OCI-M1 (cell line): ENCODE data around the gene RALGPS2.
"Not testable (repeated sequence)": the region's sequence is repeated elsewhere in the genome, so short reads cannot be mapped to it uniquely, and the experiment has no call there.

Source experiments
- DNase-seq: peaks from one replicate; lab custom pipeline; 2025; lab: John Stamatoyannopoulos, UW

RALGPS2 gene

GRCh38 chr1:178942285-178943198 lies 217.5 kb downstream of the RALGPS2 start:
- peak; percentile 45 for DNase-seq

- no peak for DNase-seq
Observed at GRCh38 chr1:178944729-178945128, 219.7 kb downstream of the RALGPS2 start.

GRCh38 chr1:178945763-178946266 lies 220.8 kb downstream of the RALGPS2 start:
- DNase-seq: no peak

DNA sequence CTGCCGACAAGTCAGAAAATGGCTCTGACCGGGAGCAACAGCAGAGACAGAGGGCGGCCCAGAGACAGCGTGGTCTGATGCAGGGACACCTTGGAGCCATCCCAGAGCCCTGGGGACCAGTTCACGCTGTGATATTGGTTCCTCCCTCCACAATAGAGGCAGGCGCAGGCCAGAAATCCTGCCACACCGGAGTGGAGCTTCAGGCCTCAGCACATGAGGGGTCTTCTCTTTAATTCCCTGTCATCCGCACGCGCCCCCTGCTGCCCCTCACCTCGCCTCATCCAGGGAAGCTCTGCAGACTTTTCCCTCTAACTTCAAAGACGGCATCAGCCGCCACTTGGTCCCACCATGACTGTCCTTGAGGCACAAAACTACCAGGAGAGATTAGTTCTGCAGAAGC lies 221.4 kb downstream of the RALGPS2 start:
- DNase-seq: no peak

DNA sequence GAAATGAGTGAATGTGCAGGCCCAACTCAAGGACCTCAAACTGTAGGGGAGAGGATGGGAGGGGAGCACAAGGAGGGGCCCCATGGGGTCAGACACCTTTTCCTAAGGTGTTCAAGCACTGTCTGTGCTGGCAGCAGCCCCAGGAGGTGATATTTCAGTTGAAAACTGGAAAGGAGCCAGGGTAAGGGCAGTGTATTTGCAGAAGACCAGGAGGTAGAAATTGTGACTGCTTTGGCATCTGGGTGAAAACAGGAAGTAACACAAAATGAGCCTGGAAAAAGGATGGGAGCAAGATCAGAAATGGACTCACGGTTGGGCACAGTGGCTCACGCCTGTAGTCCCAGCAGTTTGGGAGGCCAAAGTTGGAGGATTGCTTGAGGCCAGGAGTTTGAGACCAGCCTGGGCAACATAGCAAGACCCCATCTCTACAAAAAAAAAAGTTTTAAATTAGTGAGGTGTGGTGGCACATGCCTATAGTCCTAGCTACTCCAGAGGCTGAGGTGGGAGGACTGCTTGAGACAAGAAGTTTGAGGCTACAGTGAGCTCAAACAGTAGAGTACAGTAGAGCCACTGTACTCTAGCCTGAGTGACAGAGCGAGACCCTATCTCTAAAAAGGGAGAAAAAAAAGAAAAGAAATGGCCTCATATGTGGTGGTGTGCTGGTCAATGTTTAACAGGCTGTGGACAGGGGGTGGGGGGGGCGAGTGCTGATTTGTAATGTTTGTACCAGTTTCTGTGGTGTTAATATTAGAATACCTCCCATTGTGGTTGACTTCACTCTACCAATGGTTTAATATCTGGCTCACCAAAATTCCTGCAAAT lies 222.0 kb downstream of the RALGPS2 start:
- no peak for DNase-seq

- no peak for DNase-seq
Observed at GRCh38 chr1:178947677-178947981, 222.6 kb downstream of the RALGPS2 start.

- no peak for DNase-seq
Observed at GRCh38 chr1:178948676-178949075, 223.6 kb downstream of the RALGPS2 start.

DNA sequence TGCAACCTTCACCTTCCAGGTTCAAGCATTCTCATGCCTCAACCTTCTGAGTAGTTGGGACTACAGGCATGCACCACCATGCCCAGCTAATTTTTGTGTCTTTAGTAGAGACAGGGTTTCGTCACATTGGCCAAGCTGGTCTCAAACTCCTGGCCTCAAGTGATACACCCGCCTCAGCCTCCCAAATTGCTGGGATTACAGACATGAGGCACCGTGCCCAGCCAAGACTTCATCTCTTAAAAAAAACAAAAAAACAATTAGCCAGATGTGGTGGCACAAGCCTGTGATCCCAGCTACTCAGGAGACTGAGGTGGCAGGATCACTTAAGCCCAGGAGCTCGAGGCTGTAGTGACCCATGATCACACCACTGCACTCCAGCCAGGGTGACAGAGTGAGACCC lies 224.8 kb downstream of the RALGPS2 start:
- not testable (repeated sequence) for DNase-seq

GRCh38 chr1:178951600-178951999 lies 226.6 kb downstream of the RALGPS2 start:
- DNase-seq: no peak

DNA sequence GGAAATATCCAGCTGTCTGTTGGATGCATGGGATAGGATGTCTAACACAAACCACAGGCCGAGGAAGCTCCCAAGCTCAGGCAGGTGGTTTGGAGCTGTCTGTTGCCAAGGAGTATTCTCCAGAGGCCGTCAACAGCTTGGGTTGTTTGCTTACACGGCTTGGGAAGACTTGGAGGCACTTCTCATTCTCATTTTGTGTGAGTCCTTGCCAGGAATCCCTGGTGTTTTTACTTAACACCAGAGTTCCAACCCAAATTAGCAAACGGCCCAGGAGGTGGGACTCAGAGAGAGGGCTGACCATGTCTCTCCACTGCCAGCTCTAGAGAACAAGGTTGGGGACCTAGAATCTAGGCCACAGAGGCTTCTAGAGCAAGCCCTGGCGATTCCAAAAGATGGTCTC lies 228.0 kb downstream of the RALGPS2 start:
- DNase-seq: no peak

DNA sequence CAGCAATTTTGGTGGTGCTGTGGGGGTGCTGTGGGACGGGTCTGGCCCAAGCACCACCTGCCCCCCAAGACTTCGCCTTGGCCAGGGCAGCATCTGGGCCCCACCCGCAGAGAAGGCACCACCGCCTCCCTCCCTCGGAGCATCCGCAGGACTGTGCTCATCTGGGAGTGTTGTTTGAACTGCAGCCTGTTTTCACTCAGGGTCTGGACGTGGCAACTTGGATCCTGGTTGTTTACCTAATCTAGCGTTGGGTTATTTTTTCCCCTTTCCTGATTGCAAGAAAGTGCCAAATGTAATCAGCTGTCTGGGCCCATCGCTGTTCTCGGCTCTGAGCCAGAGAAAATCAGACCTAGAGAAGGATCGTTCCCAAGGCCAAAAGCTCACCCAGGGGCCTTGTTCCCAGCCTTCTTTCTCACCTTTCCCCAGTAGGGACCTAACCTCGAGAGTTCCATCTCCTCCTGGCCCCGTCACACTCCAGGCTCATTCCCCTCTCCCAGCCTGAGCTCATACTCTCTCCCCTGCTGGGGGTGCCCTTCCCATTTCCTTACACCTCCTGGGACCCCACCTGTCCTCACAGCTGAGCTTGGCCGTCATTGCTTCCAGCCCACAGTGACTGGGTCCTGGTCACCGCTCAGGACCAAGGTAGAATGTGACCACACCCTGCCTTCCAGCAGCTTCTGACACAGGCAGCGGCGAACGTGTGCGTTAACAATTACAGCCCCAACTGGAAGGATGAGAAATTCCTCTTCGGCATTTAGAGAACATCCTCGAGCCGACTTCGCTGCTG lies 228.7 kb downstream of the RALGPS2 start:
- no peak for DNase-seq

GRCh38 chr1:178954325-178954690 lies 229.3 kb downstream of the RALGPS2 start:
- no peak for DNase-seq

GRCh38 chr1:178954937-178955336 lies 229.9 kb downstream of the RALGPS2 start:
- no peak for DNase-seq

GRCh38 chr1:178955391-178955954 lies 230.4 kb downstream of the RALGPS2 start:
- no peak for DNase-seq

GRCh38 chr1:178958491-178958890 lies 233.4 kb downstream of the RALGPS2 start:
- DNase-seq: no peak

DNA sequence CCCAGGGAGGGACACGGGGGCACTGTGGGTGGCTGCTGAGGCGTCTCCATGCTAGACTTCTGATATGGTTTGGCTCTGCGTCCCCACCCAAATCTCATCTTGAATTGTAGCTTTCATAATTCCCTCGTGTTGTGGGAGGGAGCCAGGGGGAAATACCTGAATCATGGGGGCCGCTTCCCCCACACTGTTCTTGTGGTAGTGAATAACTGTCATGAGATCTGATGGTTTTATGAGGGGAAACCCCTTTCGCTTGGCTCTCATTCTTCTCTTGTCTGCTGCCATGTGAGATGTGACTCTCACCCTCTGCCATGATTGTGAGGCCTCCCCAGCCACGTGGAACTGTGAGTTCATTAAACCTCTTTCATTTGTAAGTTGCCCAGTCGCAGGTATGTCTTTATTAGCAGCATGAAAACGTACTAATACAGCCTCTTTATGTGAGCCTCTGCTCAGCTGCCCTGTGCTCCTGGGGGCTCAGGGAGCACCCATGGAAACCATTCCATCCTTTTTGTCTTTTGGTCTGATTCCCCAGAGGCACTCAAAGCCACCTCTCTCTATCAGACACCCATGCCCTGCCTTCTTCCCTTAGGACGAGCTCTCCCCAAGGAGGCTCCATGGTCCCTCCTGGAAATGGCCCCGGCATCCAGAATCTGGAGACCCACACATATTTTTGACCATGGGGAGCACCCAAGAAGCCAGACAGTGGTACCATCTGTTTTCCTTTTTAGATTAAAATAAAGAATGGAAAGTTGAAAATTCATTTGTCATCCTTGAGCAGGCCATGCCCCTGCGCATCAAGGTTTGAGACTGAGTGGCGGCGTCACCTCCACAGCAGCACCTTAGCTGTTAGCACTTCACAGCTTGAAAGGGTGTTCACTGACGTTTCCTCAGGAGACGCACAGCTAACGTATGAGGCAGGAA lies 234.8 kb downstream of the RALGPS2 start:
- no peak for DNase-seq

DNA sequence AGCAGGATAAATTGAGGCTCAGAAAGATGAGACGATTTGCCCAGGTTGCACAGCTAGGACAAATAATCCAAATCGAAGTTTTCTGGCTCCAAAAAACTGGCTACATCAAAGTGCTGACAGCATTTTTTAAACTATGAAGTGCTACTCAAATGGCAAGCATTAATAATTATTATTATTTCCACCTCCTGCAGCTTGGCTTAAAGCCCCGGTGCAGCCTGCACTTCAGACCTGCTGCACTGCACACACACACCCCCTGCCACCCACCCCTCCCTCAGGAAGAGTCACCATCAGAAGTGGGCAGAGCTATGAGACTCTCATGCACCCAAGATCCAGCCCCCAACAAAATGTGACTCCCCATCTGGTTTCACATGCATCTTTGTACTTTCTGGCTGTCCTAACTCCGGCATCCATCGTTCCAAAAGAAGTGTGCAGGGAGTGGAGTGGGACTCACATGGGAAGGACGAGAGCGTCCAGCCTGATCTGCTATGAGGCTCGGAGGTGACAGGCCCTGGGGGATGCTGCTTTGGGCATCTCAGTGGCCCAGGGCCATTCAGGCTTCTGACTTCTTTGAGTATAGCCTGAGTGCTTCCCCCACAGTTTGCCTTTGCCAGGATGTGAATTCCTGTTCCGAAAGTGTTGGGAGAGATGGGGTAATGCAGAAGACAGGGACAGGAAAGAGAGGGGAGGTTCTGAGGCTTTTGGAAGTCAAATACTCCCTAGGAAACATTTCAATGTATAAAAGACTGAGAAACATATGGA lies 235.6 kb downstream of the RALGPS2 start:
- no peak for DNase-seq

- no peak for DNase-seq
Observed at GRCh38 chr1:178961331-178961730, 236.3 kb downstream of the RALGPS2 start.

GRCh38 chr1:178961868-178962267 lies 236.8 kb downstream of the RALGPS2 start:
- DNase-seq: no peak
